Activated CD4-positive, alpha-beta T cell treated with anti-CD3 and anti-CD28 coated beads, Interleukin-2, amount 50 U/mL, for 16 hours (primary cell): ENCODE measurements around the gene CLEC2L.
"Not testable (repeated sequence)": the region's sequence is repeated elsewhere in the genome, so short reads cannot be mapped to it uniquely, and the experiment has no call there.

Experiments used
- DNase-seq: peaks from one replicate; pipeline ENCODE4 v3.0.0-alpha.2; 2020

The CLEC2L gene

DNA sequence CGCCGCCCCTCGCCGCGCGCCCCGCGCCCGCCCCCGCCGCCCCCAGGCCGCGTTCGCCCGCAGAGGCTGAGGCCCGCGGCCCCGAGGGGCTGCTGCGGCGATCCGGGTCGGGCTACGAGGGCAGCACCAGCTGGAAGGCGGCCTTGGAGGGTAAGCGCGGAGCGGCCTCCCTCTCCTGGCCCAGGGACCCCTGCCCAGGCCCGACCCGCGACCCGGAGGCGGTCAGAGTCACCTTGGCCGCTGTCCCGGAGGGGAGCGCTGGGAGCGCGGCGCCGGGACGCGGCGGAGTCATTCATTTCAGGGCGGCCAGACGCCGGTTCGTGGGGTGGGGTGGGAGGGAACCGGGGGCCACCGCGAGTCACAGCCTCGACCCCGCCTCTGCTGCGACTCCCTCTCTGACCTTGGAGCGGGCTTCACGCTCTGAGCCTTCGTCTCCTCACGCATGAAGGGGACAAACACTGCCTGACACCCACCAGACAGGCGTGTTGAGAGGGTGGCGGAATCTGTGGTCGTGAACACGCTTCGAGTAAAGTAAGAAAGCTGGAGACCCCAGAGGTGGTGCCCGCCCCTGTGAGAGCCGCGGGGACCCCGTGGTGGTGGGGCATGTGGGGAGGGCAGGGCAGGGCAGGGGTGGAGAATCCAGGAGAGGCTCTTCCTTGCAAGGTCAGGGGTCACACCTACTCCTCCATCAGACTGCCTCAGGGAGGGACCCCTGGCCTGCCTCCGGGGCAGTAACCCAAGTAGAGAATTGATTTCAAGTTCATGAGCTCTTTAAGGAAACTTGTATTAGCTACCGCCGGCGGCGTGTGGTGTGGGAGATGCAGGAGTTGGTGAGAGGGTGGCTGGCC lies 707 bp downstream of the CLEC2L start:
- no peak for DNase-seq

DNA sequence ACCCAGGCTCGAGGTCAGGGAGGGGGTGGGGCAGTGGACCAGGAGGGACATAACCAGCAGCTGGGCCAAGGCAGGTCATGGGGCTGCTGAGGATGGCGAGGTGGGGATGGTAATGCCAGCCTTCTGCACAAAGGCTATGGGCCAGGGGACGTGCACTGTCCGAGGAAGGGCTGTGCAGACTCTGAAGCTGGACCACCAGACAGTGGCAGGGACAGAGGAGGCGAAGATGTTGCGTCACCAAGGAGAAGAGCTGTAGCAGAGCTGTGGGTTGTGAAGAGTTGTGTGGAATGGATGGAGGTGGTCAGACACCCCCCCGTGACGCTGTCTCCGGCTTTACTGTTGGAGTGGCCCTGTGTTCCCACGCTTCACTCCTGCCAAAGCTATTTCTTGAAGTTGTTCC lies 1.8 kb downstream of the CLEC2L start:
- no peak for DNase-seq

DNA sequence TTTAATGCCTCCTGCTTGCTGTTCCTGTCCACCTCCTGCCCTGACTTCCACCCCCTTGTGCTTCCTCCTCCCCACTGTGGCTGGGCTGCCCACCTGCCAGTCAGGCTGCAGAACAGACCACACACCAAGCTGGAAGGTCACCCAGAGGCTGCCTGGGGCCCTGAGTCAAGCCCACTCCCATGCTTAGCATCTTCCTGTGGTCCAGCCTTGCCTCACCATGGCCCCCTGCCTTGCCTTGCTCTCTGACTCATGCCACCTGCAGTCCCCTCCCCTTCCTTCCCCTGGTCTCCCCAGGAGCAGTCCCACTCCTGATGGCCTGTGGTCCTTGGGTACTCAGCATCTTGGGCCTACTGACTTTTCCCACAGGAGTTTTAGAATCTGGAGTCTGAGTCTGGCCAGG lies 2.3 kb downstream of the CLEC2L start:
- no peak for DNase-seq

DNA sequence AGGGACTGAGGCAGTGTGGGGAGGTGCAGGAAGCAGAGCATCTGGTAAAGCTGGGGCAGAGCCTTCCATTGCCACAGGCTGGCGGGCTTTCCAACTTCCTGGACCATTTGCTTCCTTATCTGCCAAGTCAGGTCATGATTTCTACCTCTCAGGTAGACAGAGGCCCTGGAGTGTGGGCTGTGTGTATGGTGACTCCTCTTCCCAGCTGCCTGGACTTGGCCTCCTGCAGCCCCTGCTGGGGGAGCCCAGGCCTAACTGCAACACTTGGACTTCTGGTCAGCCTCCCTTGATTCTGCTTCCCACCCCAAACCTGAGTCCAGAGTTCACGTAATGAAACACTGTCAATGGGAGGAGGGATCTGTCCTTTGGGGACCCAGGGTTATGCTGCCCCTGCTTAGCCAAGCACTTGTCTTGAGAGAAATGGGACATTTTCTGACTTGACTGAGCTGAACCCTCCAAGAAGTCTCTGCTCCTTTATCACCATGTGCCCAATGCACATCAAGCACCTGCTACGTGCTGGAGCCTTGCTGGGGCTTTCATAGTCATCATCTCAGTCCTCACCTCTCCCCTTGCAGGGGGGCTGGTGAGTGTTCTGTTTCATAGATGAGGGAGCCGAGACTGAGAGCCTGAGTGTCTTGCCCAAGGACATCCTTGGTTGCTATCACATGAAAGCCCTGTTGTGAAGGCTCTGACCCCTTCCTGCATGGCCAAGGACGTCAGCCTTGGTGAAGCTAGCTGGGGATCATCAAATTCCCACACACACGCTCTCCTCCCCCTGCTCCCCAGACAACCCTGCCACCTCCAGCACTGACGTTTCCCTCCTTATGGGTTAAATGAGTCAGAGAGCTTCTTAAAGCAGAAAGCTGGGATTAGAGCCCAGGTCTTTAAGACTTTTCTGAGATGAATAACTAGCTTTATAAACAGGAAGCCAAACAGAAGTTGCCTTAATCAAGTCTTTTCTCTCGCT lies 3.4 kb downstream of the CLEC2L start:
- no peak for DNase-seq

DNA sequence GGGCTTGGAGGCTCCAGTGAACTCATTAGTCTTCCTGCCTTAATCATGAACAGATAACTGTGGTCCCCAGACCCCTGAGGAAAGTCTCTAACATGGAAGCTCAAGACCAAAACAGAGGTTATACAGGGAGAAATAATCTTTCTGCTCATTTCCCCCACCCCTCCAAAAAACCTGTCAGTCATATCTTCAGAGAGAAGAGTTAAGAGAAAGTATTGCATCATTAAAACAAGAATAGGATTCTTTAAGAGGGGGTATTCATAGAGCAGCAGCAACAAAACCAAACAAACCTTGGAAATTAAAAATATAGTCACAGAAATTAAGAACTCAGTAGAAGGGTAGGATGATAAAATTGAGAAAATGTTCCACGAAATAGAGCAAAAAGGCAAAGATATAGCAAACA lies 7.6 kb downstream of the CLEC2L start:
- DNase-seq: no peak

DNA sequence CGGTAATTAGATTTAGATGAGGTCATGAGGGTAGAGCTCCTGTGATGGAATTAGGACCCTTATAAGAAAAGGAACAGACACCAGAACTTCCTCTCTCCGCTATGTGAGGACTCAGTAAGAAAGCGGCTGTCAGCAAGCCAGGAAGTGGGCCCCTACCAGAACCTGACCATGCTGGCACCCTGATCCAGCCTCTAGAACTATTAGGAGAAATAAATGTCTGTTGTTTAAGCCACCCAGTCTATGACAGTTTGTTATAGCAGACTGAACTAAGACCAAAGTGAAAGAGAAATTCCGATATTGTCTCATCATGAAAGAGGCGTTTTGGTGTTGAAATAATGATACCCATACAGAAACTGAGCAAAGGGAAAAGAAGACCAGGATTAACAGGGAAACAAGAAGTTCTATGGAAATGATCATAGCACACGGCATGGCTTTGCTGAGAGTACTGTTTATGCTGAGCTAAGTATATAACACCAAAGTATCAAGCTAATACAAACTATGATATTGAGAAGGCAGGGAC lies 9.2 kb downstream of the CLEC2L start:
- no peak for DNase-seq

DNA sequence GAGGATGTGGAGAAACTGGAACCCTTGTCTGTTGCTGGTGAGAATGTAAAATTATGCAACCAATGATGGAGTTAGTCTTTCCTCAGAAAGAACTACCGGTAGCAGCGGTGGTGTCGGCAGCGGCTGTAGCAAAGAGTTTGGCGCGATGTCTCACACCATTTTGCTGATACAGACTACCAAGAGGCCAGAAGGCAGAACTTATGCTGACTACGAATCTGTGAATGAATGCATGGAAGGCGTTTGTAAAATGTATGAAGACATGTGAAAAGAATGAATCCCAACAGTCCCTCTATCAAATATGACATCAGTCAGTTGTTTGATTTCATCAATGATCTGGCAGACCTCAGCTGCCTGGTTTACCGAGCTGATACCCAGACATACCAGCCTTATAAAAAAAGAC lies 10.6 kb downstream of the CLEC2L start:
- DNase-seq: no peak

DNA sequence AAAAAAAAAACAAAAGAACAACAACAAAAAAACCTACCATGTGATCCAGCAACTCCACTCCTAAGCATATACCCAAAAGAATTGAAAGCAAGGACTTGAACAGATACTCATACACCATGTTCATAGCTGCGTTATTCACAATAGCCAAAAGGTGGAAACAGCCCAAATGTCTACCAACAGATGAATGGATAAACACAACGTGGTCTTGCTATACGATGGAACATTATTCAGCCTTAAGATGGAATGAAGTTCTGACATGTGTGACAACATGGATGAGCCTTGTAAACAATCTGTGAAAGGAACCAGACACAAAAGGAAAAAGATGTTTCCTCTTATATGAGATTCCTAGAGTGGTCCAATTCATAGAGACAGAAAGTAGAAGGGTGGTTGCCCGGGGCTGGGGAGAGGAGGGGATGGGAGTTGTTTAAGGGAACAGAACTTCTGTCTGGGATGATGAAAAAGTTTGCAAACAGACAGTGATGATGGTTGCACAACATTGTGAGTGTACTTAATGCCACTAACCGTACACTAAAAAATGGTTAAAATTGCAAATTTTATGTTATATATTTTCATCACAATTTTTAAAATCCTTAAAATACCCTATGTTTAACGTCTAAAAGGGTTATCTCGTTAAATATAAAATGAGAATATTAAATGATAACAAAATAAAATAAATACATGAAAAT lies 11.6 kb downstream of the CLEC2L start:
- DNase-seq: no peak

DNA sequence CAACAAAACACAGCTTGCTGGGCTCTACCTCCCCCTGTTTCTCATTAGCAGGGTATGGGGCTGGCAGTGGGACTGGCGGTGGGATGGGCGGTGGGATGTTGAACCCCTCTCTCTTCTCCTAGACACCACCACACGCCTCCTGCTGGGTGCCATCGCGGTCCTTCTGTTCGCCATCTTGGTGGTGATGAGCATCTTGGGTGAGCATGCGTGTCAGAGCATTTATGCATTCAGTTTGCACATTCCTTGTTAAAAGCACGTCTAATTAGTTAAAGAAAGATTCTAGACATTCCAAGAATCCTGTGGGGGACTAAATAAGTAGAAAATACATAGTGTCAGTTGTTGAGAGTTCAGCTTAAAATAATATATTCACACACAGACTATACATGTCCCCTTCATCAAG lies 12.7 kb downstream of the CLEC2L start:
- DNase-seq: no peak

DNA sequence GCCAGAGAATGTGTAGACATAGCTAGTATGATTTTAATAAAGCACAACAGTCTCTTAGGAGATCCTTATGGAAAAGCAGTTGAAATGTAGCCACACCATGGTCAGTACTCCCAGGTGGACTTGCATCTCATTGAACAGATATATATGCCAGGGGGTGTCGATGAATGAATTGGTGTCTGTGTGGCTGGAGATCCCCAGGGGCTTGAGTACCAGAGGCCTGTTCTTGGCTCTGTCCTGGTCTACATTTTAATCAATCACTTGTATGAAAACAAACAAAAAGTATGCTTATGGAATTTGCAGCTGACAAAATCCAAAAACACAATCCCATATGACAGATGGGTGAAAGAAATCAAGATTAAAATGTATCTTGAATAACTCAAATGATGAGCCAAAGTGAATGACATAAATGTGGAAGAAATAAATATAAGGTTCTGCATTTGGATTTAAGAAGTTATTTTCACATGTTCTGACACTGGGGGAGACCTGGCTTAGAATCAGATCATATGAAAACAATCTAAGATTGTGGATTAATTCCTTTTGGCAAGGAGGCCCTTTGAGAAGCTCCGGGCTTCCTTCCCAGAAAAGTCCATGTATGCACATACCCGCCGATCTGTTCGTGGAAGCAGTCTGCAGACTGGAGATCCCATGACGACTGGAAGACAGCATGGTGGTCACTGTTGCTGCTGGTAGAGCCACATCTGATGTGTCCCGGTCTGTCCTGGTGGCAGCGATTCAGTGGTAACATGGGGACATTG lies 15.6 kb downstream of the CLEC2L start:
- no peak for DNase-seq

DNA sequence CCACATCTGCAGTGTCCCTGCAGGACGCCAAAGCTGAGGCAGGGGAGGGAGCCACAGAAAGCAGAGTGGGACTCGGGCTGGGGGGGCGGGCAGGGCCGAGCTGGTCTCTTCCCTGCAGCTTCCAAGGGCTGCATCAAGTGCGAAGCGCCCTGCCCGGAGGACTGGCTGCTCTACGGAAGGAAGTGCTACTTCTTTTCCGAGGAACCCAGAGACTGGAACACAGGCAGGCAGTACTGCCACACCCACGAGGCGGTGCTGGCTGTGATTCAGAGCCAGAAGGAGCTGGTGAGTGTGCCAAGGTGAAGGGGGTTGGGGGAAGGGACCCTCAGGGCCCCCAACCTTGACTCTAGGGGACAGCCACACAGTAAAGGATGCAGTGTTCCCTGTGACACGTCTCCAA lies 16.7 kb downstream of the CLEC2L start:
- no peak for DNase-seq

DNA sequence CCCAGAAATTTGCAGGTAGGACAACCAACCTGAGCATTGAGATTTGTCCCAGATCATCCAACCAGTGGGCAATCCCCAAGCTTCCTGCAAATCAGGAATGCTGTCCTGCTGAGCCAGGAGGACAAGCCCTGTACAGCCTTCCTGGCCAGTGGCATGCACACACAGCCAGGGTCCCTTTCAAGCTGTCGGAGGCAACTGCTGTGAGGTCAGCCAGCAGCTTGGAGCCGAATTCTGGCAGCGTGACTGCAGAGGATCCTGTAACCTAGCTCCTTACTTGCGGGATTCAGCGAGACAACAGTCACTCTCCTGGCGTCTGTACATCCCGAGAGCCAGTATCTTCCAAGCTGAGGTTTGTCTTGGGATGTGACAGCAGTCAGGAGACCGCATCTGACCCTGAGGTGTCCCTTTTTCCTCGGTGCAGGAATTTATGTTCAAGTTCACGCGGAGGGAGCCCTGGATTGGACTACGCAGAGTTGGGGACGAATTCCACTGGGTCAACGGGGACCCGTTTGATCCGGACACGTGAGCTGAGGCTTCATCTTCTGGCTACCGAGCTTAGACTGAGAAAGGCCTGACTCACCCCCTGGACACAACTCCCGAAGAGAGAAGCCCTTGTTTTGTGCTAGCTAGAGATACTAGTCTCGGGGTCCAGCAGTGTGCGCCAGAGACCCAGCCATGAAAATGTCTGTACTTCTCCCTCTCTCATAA lies 18.3 kb downstream of the CLEC2L start:
- DNase-seq: no peak

DNA sequence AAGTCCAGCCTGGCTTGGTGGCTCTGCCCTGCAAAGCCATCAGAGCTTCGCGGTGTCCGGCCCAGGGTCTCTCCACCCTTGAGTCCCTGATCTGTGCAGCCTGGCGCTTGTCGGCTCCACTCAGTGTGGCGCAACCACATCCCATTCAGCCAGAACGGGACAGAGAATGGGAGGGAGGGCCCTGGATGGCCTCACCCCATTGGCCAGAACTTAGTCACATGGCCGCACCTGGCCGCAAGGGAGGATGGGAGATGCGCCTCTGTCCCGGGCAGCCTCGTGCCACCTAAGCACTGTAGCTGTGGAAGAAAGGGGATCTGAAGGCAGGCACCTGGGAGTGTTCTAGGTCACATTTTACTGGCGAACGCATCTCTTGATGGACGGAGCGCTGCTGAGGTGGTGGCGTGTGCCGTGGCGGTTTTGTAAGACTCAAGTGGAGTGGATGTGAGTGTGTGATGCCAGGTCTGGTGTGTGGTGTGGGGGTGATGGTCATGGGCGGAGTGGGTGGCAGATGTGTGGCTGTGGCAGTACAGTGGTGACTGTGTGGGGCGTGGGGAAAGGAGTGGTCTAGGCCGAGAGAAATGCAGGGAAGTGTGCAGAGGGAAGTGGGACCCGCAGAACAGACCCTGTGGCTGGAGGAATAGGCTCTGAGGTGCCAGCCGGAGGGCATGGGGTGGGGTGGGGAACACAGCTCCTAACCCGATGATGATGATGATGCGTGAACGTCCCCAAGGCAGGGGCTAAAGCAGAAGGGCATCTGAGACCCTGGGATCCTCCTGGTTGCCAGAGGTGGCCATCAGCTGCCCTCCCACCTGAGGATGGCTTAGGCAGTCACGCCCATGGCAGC lies 19.0 kb downstream of the CLEC2L start:
- no peak for DNase-seq

DNA sequence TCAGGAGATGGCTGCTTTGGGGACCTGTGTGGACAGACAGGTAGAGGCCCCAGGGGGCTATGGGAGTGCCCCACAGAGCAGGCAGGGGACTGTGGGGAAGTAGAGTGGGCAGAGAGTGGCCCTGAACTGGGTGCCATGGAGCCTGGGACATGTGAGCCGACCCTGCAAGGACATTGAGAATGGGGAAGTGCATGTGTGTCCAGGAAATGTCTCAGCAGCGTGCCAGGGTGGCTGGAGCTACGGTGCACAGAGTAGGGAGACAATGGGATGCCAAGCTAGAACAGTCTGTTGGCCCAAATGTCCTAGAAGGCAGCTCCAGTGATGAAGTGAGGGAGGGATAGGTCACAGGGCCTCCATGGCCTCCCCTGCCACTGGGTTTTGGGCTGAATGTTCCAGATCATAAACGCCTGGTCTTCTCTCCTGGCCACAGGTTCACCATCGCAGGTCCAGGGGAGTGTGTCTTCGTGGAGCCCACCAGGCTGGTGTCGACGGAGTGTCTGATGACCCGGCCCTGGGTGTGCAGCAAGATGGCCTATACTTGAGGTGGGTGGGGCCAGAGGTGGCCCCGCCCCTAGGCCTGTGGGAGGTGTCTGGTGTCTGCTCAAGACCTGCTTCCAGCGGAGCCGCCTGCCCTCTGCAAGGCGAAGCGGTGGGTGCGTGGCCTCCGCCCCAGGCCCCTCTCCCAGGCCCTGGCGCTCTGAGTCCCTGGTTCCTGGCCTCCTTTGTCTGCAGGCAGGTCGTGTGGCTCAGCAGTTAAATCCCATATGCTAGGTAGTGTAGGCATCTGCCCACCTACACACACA lies 20.5 kb downstream of the CLEC2L start:
- no peak for DNase-seq

DNA sequence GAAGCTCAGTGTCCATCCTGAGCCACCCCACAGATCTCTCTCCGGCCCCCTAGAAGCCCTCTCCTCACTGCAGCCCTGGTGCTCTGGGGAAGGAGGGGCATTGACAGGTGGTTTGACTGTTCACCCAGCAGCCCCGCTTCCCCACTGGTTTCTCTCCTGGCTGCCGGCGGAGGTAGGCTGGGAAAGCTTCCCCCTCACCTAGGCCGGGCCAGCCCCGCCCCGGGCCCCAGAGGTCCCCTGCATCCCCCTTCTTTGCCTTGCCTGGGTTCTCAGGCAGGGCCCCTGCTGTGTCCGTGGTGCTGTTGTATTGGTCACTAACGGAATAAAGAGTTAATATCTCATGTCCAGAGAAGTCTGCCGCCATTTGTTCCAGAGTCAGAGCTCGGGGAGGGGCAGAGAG lies 21.2 kb downstream of the CLEC2L start:
- DNase-seq: no peak

DNA sequence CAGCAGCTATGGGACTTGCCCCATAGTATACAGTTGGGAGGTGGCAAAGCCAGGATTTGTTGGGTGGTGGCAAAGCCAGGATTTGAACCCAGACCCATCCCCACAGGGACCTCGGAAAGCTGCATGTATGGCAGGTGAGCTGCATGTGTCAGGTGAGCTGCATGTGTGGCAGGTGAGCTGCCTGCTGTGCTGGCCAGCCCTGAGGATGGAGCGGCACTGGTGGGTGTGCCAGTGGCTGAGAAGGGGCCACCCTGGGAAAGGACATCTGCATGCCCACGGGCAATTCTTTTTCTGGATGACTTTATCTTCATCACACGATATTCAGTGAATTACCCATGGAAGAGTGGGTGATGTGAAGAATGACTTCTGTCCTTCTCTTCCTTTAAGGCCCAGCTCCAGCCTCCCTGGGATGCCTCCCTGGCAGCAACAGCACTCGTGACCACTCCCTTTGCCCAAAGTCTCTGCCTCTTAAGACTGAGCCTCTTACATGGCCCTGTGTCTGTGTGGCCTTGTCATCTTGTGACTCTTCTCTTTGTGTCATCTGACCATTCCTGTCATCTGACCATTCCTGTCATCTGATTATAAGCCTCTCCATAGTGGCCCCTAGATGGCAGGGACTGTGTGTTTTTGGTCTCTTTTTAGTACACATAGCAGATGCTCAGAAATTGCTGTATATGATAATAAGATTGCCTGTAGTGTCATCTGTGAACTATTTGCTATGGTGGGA lies 25.0 kb downstream of the CLEC2L start:
- no peak for DNase-seq

DNA sequence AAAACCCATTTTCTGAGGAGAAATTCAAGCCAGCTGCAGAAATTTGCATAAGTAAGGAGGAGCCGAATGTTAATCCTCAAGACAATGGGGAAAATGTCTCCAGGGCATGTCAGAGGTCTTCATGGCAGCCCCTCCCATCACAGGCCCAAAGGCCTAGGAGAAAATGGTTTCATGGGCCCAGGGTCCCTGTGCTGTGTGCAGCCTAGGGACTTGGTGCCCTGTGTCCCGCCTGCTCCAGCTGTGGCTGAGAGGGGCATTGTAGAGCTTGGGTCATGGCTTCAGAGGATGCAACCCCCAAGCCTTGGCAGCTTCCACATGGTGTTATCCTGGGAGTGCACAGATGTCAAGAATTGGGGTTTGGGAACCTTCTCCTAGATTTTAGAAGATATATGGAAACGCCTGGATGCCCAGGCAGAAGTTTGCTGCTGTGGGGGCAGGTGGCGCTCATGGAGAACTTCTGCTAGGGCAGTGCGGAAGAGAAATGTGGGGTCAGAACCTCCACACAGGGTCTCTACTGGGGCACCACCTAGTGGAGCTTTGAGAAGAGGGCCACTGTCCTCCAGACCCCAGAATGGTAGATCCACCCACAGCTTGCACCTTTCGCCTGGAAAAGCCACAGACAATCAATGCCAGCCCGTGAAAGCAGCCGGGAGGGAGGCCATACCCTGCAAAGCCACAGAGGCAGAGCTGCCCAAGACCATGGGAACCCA lies 30.7 kb downstream of the CLEC2L start:
- DNase-seq: not testable (repeated sequence)

DNA sequence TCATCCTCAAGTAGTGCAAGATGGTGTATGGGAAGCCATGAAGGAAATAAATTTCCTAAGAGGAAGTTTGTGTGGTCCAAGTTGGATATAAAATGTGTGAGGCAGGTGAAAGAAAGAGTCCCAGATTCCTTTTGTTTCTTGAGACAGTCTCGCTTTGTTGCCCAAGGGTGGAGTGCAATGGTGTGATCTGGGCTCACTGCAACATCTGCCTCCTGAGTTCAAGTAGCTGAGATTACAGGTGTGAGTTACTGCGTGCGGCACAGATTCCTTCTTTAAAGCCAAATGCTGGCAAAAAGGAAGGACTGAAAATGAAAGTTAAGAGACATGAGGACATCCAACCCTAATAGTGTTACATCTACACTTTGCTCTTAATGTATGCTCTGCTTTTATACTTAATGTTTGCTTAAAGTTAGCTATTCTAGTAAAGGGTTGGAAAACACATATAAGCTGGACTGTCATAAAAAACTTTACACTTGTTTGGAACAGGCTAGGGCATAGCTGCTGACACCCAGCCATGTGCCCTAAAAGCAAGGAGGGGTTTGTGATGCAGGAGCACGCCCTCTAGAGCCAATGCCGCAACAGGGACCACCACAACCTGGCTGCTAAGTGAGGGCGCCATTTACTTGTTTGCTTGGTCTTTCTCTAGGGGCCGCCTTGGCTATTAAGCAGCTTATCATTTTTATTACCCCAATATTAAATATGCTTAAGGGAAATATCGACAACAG lies 34.5 kb downstream of the CLEC2L start:
- no peak for DNase-seq
